Esophagus muscularis mucosa (tissue), 3 donors: ENCODE data around the gene LHB.

Experiments used
- POLR2AphosphoS5 ChIP-seq, 2 donors: sonication (generic); formaldehyde crosslinking; IDR thresholded peaks; one replicate each; pipeline ENCODE4 v1.6.1; 2017; ENCODE audit warnings: antibody characterized with exemption in 2 of 2
- TF ChIP-seq, protein P1 (sequence below), 3 experiments: fragments of 200-600 bp in 2 of 3; fragments of 450-650 bp in 1 of 3; sonication (generic) in 2 of 3; IDR thresholded peaks; one replicate each; pipeline ENCODE4 v1.5.1; 2017 to 2019; ENCODE audit warnings: antibody characterized with exemption in 3 of 3, mild to moderate bottlenecking in 2 of 3, moderate library complexity in 1 of 3

DNA sequence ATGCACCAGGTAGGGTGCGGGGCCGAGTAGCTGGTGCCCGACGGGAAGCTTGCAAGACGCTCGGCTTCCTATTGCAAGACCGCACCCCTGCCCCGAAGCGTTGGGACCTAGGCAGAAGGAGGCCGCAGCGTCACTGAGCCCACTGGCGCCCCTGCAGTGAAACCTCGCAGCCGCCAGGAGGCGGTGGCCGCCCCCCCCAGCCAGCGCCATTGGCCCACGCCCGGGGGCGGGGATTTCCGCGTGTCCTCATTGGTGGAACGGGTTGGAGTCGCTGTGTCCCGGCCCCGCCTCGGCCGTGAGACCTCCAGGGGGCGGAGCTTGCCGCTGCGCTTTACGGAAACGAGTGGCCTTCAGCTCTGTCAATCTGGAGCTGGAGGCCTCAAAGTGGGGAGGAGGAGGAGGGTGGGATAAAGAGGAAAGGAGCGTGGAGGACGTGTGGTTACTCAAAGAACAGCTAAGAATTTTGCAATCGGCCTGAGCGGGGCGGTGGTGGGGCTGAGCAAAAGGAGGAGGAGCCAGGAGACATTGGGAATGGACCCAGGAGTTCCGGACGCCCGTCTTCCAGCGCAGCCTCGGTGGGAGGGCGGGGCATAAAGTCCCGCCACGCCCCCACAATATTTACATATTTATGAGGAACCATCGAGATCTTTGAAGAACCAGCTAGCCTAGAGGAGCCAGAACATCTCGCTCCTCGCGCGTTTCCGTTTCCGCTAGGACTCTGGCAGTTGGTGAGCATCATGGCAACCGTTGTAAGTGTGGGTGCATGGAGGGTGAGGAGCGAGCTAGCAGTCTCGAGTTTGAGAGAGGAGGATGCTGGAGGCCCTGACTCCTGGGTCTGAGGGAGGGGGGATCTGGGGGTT lies 23.5 kb downstream of the LHB start, which contains the start of the genes GYS1 and RUVBL2:
- TF ChIP-seq, protein P1, sequence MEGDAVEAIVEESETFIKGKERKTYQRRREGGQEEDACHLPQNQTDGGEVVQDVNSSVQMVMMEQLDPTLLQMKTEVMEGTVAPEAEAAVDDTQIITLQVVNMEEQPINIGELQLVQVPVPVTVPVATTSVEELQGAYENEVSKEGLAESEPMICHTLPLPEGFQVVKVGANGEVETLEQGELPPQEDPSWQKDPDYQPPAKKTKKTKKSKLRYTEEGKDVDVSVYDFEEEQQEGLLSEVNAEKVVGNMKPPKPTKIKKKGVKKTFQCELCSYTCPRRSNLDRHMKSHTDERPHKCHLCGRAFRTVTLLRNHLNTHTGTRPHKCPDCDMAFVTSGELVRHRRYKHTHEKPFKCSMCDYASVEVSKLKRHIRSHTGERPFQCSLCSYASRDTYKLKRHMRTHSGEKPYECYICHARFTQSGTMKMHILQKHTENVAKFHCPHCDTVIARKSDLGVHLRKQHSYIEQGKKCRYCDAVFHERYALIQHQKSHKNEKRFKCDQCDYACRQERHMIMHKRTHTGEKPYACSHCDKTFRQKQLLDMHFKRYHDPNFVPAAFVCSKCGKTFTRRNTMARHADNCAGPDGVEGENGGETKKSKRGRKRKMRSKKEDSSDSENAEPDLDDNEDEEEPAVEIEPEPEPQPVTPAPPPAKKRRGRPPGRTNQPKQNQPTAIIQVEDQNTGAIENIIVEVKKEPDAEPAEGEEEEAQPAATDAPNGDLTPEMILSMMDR (IDR thresholded peaks at IDR 0.05): peak; percentile 86 to 99 (median 98)
- peak; percentile 99 for TF ChIP-seq POLR2AphosphoS5 (IDR thresholded peaks at IDR 0.05)
